G401.6 (cell line): Measurements from ENCODE around the gene NLRC5.
"Not testable (repeated sequence)": the region's sequence is repeated elsewhere in the genome, so short reads cannot be mapped to it uniquely, and the experiment has no call there.

Experiments
- FAIRE-seq: peaks from 2 replicates; lab custom pipeline; 2012; peaks lifted over from hg19 to GRCh38; lab: Jason Lieb, UNC

NLRC5 gene

GRCh38 chr16:57049678-57050077 is 60.3 kb downstream of the NLRC5 start:
- no peak for FAIRE-seq

- no peak for FAIRE-seq
These were observed 62.4 kb downstream of the NLRC5 start for GRCh38 chr16:57051696-57052228.

GRCh38 chr16:57053206-57053605 is 63.8 kb downstream of the NLRC5 start:
- no peak for FAIRE-seq

- FAIRE-seq: no peak
These were observed 65.0 kb downstream of the NLRC5 start for GRCh38 chr16:57054338-57054737.

- FAIRE-seq: no peak
These were observed 65.4 kb downstream of the NLRC5 start for GRCh38 chr16:57054771-57055170.

GRCh38 chr16:57055671-57056070 is 66.3 kb downstream of the NLRC5 start:
- no peak for FAIRE-seq

GRCh38 chr16:57058291-57058861 is 69.0 kb downstream of the NLRC5 start:
- FAIRE-seq: no peak

GRCh38 chr16:57060323-57061083 is 71.1 kb downstream of the NLRC5 start:
- no peak for FAIRE-seq

- FAIRE-seq: no peak
These were observed 71.9 kb downstream of the NLRC5 start for GRCh38 chr16:57061084-57061905.

GRCh38 chr16:57062329-57062728 is 73.0 kb downstream of the NLRC5 start:
- FAIRE-seq: no peak

GRCh38 chr16:57063189-57063588 is 73.8 kb downstream of the NLRC5 start:
- FAIRE-seq: not testable (repeated sequence)

- FAIRE-seq: no peak
These were observed 75.6 kb downstream of the NLRC5 start for GRCh38 chr16:57064995-57065394.

- FAIRE-seq: no peak
These were observed 77.3 kb downstream of the NLRC5 start for GRCh38 chr16:57066625-57067024.

- FAIRE-seq: no peak
These were observed 78.0 kb downstream of the NLRC5 start for GRCh38 chr16:57067347-57067746.

GRCh38 chr16:57069053-57069452 is 79.7 kb downstream of the NLRC5 start:
- no peak for FAIRE-seq

- no peak for FAIRE-seq
These were observed 80.4 kb downstream of the NLRC5 start for GRCh38 chr16:57069635-57070370.

GRCh38 chr16:57070424-57070823 is 81.1 kb downstream of the NLRC5 start:
- no peak for FAIRE-seq

- not testable (repeated sequence) for FAIRE-seq
These were observed 81.8 kb downstream of the NLRC5 start for GRCh38 chr16:57071081-57071732.

GRCh38 chr16:57071831-57072582 is 82.7 kb downstream of the NLRC5 start:
- no peak for FAIRE-seq

- FAIRE-seq: no peak
These were observed 83.4 kb downstream of the NLRC5 start for GRCh38 chr16:57072616-57073275.
